DOHH2 (cell line): Measurements from ENCODE around the gene ROCK2.

ENCODE experiments used
- H3F3A ChIP-seq: fragments of 200-600 bp; sonication (generic), shearing (Covaris generic); 2 replicates; pipeline ENCODE4 v1.6.0; 2016; ENCODE audit warnings: antibody characterized with exemption, mild to moderate bottlenecking; ENCODE audit not compliant: control insufficient read depth, insufficient read depth
- H3K27ac ChIP-seq: fragments of 200-600 bp; sonication (generic); 2 replicates; pipeline ENCODE4 v1.5.1; 2014; ENCODE audit warnings: low read depth, mild to moderate bottlenecking, low read length, moderate library complexity
- H3K27me3 ChIP-seq: fragments of 200-600 bp; sonication (generic); 2 replicates; pipeline ENCODE4 v1.6.1; 2014; ENCODE audit warnings: mild to moderate bottlenecking, low read length, mixed read lengths; ENCODE audit not compliant: control insufficient read depth
- H3K36me3 ChIP-seq: fragments of 200-600 bp; sonication (generic); 2 replicates; pipeline ENCODE4 v1.6.1; 2014; ENCODE audit warnings: mild to moderate bottlenecking, low read length, moderate library complexity, mixed read lengths; ENCODE audit not compliant: control insufficient read depth
- H3K4me1 ChIP-seq: fragments of 200-600 bp; sonication (generic); 2 replicates; pipeline ENCODE4 v1.6.1; 2014; ENCODE audit warnings: mild to moderate bottlenecking, low read length, mixed read lengths; ENCODE audit not compliant: control insufficient read depth
- H3K4me2 ChIP-seq: fragments of 200-600 bp; sonication (generic); 2 replicates; pipeline ENCODE4 v1.6.0; 2014; ENCODE audit warnings: mild to moderate bottlenecking, low read length, moderate library complexity
- H3K4me3 ChIP-seq: fragments of 200-600 bp; sonication (generic); 2 replicates; pipeline ENCODE4 v1.5.1; 2014; ENCODE audit warnings: mild to moderate bottlenecking, low read length, mixed read lengths
- H3K79me2 ChIP-seq: fragments of 200-600 bp; sonication (generic); 2 replicates; pipeline ENCODE4 v1.6.1; 2014; ENCODE audit warnings: mild to moderate bottlenecking, low read length, mixed read lengths; ENCODE audit not compliant: control insufficient read depth
- H3K9me2 ChIP-seq: fragments of 200-600 bp; sonication (generic); replicated peaks from 2 replicates; pipeline ENCODE4 v1.6.1; 2014; ENCODE audit warnings: mild to moderate bottlenecking, low read length, mixed read lengths; ENCODE audit not compliant: control insufficient read depth
- H3K9me3 ChIP-seq: fragments of 200-600 bp; sonication (generic); 2 replicates; pipeline ENCODE4 v1.6.1; 2014; ENCODE audit warnings: antibody characterized with exemption, low read length, mixed read lengths; ENCODE audit not compliant: control insufficient read depth, insufficient read depth
- H4K20me1 ChIP-seq: fragments of 200-600 bp; sonication (generic); 2 replicates; pipeline ENCODE4 v1.6.0; 2014; ENCODE audit warnings: low read depth, mild to moderate bottlenecking, antibody characterized with exemption, low read length, moderate library complexity; ENCODE audit not compliant: control insufficient read depth, insufficient read depth
- EZH2phosphoT487 ChIP-seq: fragments of 200-600 bp; sonication (generic); IDR thresholded peaks from 2 replicates; pipeline ENCODE4 v1.6.1; 2017; ENCODE audit warnings: borderline replicate concordance, mild to moderate bottlenecking, antibody characterized with exemption, low read length, moderate library complexity, mixed read lengths
- TF ChIP-seq, protein P1 (sequence below): fragments of 200-600 bp; sonication (generic); IDR thresholded peaks from one replicate; pipeline ENCODE4 v1.5.1; 2014; ENCODE audit warnings: antibody characterized with exemption, mild to moderate bottlenecking, low read depth, low read length; ENCODE audit not compliant: poor library complexity, severe bottlenecking

ROCK2 gene

DNA sequence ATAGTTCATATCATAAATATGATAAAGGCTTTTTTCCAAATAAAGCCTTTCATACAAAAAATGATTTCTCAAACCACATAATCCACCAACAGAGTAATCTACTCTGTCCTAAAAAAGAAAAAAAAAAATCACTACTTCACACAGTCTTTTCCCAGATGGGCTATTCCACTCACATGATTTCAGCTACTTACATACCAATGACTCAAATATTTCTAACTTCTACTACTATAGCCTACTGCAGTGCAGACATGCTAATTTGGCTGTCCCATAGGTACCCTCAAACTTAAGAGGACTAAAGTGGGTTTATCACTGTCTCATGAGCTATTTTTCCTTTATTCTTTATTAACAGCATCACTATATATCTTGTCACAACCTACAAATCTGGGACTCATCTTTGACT lies 131.8 kb downstream of the ROCK2 start:
- H3K9me3 ChIP-seq: no peaks in the 10 kb centered on the region
- H3F3A ChIP-seq: no peaks in the 10 kb centered on the region
- no peak for TF ChIP-seq EZH2phosphoT487
- no peaks in the 10 kb centered on the region for H4K20me1 ChIP-seq
- no peaks in the 10 kb centered on the region for H3K4me1 ChIP-seq
- no peak overlapping the region for H3K4me3 ChIP-seq
- peaks cover 66% of the 10 kb centered on the region for H3K36me3 ChIP-seq
- H3K9me2 ChIP-seq: no peaks in the 10 kb centered on the region
- no peak overlapping the region for H3K27ac ChIP-seq
- H3K79me2 ChIP-seq: no peaks in the 10 kb centered on the region
- H3K27me3 ChIP-seq: no peaks in the 10 kb centered on the region
- H3K4me2 ChIP-seq: no peak overlapping the region

DNA sequence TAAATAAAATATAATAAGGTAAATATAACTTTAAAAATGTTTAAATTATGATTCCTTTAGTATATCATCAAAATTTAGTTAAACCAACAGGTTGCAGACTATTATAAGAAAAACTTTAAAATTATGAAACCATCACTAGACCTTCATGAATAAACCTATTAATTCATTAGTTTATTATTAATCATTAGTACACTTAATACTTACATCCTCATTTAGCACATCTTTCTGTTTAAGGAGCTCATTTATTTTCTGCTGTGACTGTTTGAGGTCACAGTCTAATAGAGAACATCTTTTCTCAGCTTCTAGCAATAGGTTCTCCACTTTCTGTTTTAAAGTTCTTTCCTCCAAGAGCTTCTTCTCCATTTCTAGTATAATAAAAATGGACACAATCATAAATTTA lies 136.4 kb downstream of the ROCK2 start:
- no peak overlapping the region for H3K27ac ChIP-seq
- no peaks in the 10 kb centered on the region for H4K20me1 ChIP-seq
- no peak overlapping the region for H3K4me3 ChIP-seq
- peaks cover 49% of the 10 kb centered on the region for H3K36me3 ChIP-seq
- no peaks in the 10 kb centered on the region for H3K9me3 ChIP-seq
- no peaks in the 10 kb centered on the region for H3K9me2 ChIP-seq
- H3F3A ChIP-seq: no peaks in the 10 kb centered on the region
- no peaks in the 10 kb centered on the region for H3K79me2 ChIP-seq
- H3K27me3 ChIP-seq: no peaks in the 10 kb centered on the region
- H3K4me2 ChIP-seq: no peak overlapping the region
- no peak for TF ChIP-seq EZH2phosphoT487
- TF ChIP-seq, protein P1, sequence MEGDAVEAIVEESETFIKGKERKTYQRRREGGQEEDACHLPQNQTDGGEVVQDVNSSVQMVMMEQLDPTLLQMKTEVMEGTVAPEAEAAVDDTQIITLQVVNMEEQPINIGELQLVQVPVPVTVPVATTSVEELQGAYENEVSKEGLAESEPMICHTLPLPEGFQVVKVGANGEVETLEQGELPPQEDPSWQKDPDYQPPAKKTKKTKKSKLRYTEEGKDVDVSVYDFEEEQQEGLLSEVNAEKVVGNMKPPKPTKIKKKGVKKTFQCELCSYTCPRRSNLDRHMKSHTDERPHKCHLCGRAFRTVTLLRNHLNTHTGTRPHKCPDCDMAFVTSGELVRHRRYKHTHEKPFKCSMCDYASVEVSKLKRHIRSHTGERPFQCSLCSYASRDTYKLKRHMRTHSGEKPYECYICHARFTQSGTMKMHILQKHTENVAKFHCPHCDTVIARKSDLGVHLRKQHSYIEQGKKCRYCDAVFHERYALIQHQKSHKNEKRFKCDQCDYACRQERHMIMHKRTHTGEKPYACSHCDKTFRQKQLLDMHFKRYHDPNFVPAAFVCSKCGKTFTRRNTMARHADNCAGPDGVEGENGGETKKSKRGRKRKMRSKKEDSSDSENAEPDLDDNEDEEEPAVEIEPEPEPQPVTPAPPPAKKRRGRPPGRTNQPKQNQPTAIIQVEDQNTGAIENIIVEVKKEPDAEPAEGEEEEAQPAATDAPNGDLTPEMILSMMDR: no peak
- no peaks in the 10 kb centered on the region for H3K4me1 ChIP-seq

- no peak overlapping the region for H3K4me2 ChIP-seq
- no peak overlapping the region for H3K27ac ChIP-seq
- no peaks in the 10 kb centered on the region for H3K79me2 ChIP-seq
- no peaks in the 10 kb centered on the region for H3K27me3 ChIP-seq
- H3K9me3 ChIP-seq: no peaks in the 10 kb centered on the region
- no peaks in the 10 kb centered on the region for H3K9me2 ChIP-seq
- H3K36me3 ChIP-seq: peaks cover 54% of the 10 kb centered on the region
- no peaks in the 10 kb centered on the region for H3K4me1 ChIP-seq
- TF ChIP-seq, protein P1: no peak
- TF ChIP-seq EZH2phosphoT487: no peak
- no peak overlapping the region for H3K4me3 ChIP-seq
- no peaks in the 10 kb centered on the region for H4K20me1 ChIP-seq
- H3F3A ChIP-seq: peaks cover 2% of the 10 kb centered on the region; the same call in 1 of the 2 replicates
These were observed 141.0 kb downstream of the ROCK2 start for GRCh38 chr2:11203480-11203879.

DNA sequence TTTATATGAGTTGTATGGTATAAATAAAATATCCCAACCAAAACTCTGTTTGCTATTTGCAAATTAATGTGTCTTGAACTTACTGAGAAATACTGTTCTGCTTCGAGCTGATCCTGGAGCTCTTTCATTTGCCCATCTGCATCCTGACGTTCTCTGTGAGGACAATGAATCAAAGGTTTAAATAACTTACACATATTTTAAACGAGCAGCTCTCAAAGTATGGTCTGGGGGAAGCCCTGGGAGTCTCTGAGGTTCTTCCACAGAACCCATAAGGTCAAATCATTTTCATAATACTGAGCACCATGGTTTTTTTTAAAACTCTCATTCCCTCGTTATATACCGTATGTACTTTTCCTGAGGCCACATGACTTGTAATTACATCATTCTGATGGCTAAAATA lies 142.5 kb downstream of the ROCK2 start:
- H3K9me3 ChIP-seq: no peaks in the 10 kb centered on the region
- H3K36me3 ChIP-seq: peaks cover 58% of the 10 kb centered on the region
- H3F3A ChIP-seq: peaks cover 5% of the 10 kb centered on the region; the same call in 1 of the 2 replicates
- H4K20me1 ChIP-seq: no peaks in the 10 kb centered on the region
- no peaks in the 10 kb centered on the region for H3K79me2 ChIP-seq
- H3K27me3 ChIP-seq: no peaks in the 10 kb centered on the region
- H3K4me2 ChIP-seq: no peak overlapping the region
- TF ChIP-seq, protein P1: no peak
- no peak for TF ChIP-seq EZH2phosphoT487
- no peaks in the 10 kb centered on the region for H3K9me2 ChIP-seq
- no peak overlapping the region for H3K27ac ChIP-seq
- H3K4me1 ChIP-seq: no peaks in the 10 kb centered on the region
- H3K4me3 ChIP-seq: no peak overlapping the region
